ENCODE measurements around the gene ZNF219. TPM values are rescaled to one million over a fixed set of nuclear protein-coding genes. Genes with fewer than 3 reads are reported as not detected.

ZNF219 gene
- total and polyA plus RNA-seq, 10 of the 15 experiments (the other 5 are each of a cell fraction or from before 2014, with no cell fraction given), result 0.16 to 6.4 (median 1.9) TPM

DNA sequence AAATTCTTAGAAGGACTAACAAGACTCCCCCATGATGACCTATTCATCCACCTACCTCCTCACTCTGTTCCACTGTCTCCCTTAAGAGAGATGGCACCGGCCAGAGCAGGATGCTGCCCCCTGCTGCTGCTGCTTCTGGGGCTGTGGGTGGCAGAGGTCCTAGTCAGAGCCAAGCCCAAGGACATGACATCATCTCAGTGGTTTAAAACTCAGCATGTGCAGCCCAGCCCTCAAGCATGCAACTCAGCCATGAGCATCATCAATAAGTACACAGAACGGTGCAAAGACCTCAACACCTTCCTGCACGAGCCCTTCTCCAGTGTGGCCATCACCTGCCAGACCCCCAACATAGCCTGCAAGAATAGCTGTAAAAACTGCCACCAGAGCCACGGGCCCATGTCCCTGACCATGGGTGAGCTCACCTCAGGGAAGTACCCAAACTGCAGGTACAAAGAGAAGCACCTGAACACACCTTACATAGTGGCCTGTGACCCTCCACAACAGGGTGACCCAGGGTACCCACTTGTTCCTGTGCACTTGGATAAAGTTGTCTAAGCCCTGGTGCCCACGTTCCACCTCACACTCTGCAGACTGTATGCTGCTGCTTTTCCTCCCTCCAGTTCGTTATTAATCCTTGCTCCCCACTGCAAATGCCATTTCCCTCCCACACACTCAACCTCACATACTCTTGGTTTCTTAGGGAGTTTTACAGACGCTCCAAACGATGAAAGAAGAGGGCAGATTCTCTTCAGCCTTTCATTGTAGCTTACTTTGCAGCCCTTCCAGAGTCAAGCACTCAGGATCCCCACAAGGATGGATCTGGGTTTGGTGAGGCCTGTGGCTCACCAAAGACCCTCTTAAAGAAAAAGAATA, 40.4 kb downstream of the ZNF219 start, which contains the start of gene RNASE8:
Gene RNASE8, plus strand, starts transcription at position 20 of the 873 bp plus-strand sequence. Its CDS starts 71 bp downstream, at position 91.
- Histone ChIP-seq H3K79me2 (ENCODE audit: control insufficient read depth, insufficient read depth, low read length) (no peaks in the 10 kb centered on the region), H3K4me2 (ENCODE audit: control insufficient read depth, insufficient read depth) (no peak within 1 kb of the TSS), H3K4me1 (ENCODE audit: control insufficient read depth, insufficient read depth, low read length) (no peaks in the 10 kb centered on the region), H3K27me3 (replicated peaks in 1 of 2; ENCODE audit: control insufficient read depth in 2 of 2, insufficient read depth in 2 of 2, low read length in 1 of 2) (peaks cover 0 to 1% of the 10 kb centered on the region in 2 experiments; a peak in 1 of 4 replicates), H3K9me3 (replicated peaks; ENCODE audit: control insufficient read depth, insufficient read depth, low read length) (no peaks in the 10 kb centered on the region), H3K4me3 (no peak within 1 kb of the TSS), H3K27ac (ENCODE audit: control insufficient read depth, insufficient read depth) (no peak within 1 kb of the TSS), H4K20me1 (ENCODE audit: control insufficient read depth, insufficient read depth) (no peaks in the 10 kb centered on the region), H3K9ac (ENCODE audit: control insufficient read depth, insufficient read depth, low read length) (no peak within 1 kb of the TSS), H2AFZ (ENCODE audit: control insufficient read depth, low read depth, low read length) (no peak within 1 kb of the TSS), H3K36me3 (ENCODE audit: control insufficient read depth in 2 of 2, insufficient read depth in 2 of 2, low read length in 1 of 2) (no peaks in the 10 kb centered on the region)
- in situ Hi-C loops (cut with MboI) (no loop called here), intact Hi-C loops (cut with micrococcal nuclease; ENCODE audit: unreplicated experiment) (no loop called here)
- POLR2A ChIA-PET, result no interaction called here
- RAD21 ChIA-PET (ENCODE audit: unreplicated experiment), result interaction anchor here (1.9 kb wide), 1 partner anchor 44 kb away, joined by 7 read pairs; no protein-coding TSS in a partner anchor
- ATAC-seq (peak; percentile 20; the same call in 1 of the 3 replicates), DNase-seq (ENCODE audit: low read depth, low spot score) (no peak), FAIRE-seq (no peak)
- WGBS (ENCODE audit: insufficient coverage, insufficient replicate concordance, low lambda C conversion rate, missing lambda C conversion rate), result 3% methylated on average over 8 of the region's 8 CpGs
- CTCF ChIA-PET, result interaction anchor here (0.9 to 1.2 kb wide), 2 partner anchors 34 to 43 kb away, joined by 3 to 4 read pairs; no protein-coding TSS in a partner anchor
- SMC1A ChIA-PET (ENCODE audit: uncharacterized antibody, unreplicated experiment), result no interaction called here
- no TSS peak for BruUV-seq (replicated peaks)
- TF ChIP-seq RBBP5 (conservative IDR thresholded peaks at IDR 0.05) (no peak), TBL1XR1 (IDR thresholded peaks at IDR 0.05; ENCODE audit: low read depth, low read length) (no peak), ZBED1 (IDR thresholded peaks at IDR 0.05; ENCODE audit: borderline replicate concordance) (no peak), STAT3 (IDR thresholded peaks at IDR 0.05; ENCODE audit: low read depth, low read length) (no peak), SMC3 (IDR thresholded peaks at IDR 0.05; ENCODE audit: borderline replicate concordance, low read length) (no peak), MXI1 (IDR thresholded peaks at IDR 0.05; ENCODE audit: low read depth, low read length) (no peak), BMI1 (IDR thresholded peaks at IDR 0.05; ENCODE audit: borderline replicate concordance) (no peak), GABPA (IDR thresholded peaks at IDR 0.05; ENCODE audit: low read depth) (no peak), BRCA1 (IDR thresholded peaks at IDR 0.05; ENCODE audit: low read depth, low read length) (no peak)
- TF ChIP-seq, protein P1, sequence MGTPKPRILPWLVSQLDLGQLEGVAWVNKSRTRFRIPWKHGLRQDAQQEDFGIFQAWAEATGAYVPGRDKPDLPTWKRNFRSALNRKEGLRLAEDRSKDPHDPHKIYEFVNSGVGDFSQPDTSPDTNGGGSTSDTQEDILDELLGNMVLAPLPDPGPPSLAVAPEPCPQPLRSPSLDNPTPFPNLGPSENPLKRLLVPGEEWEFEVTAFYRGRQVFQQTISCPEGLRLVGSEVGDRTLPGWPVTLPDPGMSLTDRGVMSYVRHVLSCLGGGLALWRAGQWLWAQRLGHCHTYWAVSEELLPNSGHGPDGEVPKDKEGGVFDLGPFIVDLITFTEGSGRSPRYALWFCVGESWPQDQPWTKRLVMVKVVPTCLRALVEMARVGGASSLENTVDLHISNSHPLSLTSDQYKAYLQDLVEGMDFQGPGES (IDR thresholded peaks at IDR 0.05), result no peak
- TF ChIP-seq, protein P2, sequence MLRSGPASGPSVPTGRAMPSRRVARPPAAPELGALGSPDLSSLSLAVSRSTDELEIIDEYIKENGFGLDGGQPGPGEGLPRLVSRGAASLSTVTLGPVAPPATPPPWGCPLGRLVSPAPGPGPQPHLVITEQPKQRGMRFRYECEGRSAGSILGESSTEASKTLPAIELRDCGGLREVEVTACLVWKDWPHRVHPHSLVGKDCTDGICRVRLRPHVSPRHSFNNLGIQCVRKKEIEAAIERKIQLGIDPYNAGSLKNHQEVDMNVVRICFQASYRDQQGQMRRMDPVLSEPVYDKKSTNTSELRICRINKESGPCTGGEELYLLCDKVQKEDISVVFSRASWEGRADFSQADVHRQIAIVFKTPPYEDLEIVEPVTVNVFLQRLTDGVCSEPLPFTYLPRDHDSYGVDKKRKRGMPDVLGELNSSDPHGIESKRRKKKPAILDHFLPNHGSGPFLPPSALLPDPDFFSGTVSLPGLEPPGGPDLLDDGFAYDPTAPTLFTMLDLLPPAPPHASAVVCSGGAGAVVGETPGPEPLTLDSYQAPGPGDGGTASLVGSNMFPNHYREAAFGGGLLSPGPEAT (IDR thresholded peaks at IDR 0.05; ENCODE audit: low read depth), result no peak
- TF ChIP-seq, protein P3, sequence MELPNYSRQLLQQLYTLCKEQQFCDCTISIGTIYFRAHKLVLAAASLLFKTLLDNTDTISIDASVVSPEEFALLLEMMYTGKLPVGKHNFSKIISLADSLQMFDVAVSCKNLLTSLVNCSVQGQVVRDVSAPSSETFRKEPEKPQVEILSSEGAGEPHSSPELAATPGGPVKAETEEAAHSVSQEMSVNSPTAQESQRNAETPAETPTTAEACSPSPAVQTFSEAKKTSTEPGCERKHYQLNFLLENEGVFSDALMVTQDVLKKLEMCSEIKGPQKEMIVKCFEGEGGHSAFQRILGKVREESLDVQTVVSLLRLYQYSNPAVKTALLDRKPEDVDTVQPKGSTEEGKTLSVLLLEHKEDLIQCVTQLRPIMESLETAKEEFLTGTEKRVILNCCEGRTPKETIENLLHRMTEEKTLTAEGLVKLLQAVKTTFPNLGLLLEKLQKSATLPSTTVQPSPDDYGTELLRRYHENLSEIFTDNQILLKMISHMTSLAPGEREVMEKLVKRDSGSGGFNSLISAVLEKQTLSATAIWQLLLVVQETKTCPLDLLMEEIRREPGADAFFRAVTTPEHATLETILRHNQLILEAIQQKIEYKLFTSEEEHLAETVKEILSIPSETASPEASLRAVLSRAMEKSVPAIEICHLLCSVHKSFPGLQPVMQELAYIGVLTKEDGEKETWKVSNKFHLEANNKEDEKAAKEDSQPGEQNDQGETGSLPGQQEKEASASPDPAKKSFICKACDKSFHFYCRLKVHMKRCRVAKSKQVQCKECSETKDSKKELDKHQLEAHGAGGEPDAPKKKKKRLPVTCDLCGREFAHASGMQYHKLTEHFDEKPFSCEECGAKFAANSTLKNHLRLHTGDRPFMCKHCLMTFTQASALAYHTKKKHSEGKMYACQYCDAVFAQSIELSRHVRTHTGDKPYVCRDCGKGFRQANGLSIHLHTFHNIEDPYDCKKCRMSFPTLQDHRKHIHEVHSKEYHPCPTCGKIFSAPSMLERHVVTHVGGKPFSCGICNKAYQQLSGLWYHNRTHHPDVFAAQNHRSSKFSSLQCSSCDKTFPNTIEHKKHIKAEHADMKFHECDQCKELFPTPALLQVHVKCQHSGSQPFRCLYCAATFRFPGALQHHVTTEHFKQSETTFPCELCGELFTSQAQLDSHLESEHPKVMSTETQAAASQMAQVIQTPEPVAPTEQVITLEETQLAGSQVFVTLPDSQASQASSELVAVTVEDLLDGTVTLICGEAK (IDR thresholded peaks at IDR 0.05; ENCODE audit: borderline replicate concordance), result no peak
- TF ChIP-seq, protein P4, sequence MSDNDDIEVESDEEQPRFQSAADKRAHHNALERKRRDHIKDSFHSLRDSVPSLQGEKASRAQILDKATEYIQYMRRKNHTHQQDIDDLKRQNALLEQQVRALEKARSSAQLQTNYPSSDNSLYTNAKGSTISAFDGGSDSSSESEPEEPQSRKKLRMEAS (IDR thresholded peaks at IDR 0.05; ENCODE audit: low read depth, low read length), result no peak
